Panc1 (cell line): ENCODE results near the gene RAB6A. TPM values are rescaled to one million over a fixed set of nuclear protein-coding genes. Genes with fewer than 3 reads are reported as not detected.
"Not testable (repeated sequence)": the region's sequence is repeated elsewhere in the genome, so short reads cannot be mapped to it uniquely, and the experiment has no call there.

Experiments used
- ATAC-seq: fragments of 200-7000 bp; cut with Tn5 transposase; 2 replicates; pipeline ENCODE4 v1.9.1; 2020; ENCODE audit warnings: mild to moderate bottlenecking, moderate library complexity
- BruUV-seq: library from RNA; stranded (reverse); fragments of 400-500 nt; replicated peaks from 2 replicates; lab custom pipeline; 2021; lab: Mats Ljungman, UMichigan
- CTCF ChIA-PET: fragments of 300-600 bp; sonication (Branson Sonifier 250); formaldehyde crosslinking; loops from one replicate; lab custom pipeline; 2022; ENCODE audit warnings: antibody characterized with exemption; lab: Charles Lee
- POLR2A ChIA-PET: fragments of 300-600 bp; sonication (Branson Sonifier 250); formaldehyde crosslinking; loops from one replicate; lab custom pipeline; 2022; ENCODE audit warnings: antibody characterized with exemption; lab: Charles Lee
- DNase-seq: peaks from one replicate; pipeline ENCODE4 v3.0.0-alpha.2; 2010; ENCODE audit warnings: low read depth, low spot score
- H3K27ac ChIP-seq: 2 replicates; pipeline ENCODE4 v1.5.1; 2011; ENCODE audit warnings: mild to moderate bottlenecking, low read length, inconsistent platforms
- H3K27me3 ChIP-seq: fragments of 200-500 bp; sonication (Bioruptor generic); 2 replicates; pipeline ENCODE4 v1.6.0; 2014; ENCODE audit warnings: low read length, inconsistent platforms; ENCODE audit not compliant: control insufficient read depth, insufficient read depth
- H3K36me3 ChIP-seq: fragments of 200-500 bp; sonication (Bioruptor generic); 2 replicates; pipeline ENCODE4 v1.5.1; 2014; ENCODE audit warnings: inconsistent platforms, mild to moderate bottlenecking, low read length, moderate library complexity; ENCODE audit not compliant: control insufficient read depth, insufficient read depth
- H3K4me1 ChIP-seq: 2 replicates; pipeline ENCODE4 v1.5.1; 2011; ENCODE audit warnings: inconsistent platforms, mild to moderate bottlenecking, low read length, moderate library complexity; ENCODE audit not compliant: control insufficient read depth, insufficient read depth
- H3K4me3 ChIP-seq, 2 experiments: 2 replicates each; pipeline ENCODE4 v1.5.1; 2011 to 2012; ENCODE audit warnings: low read depth in 2 of 2, low read length in 2 of 2, mild to moderate bottlenecking in 2 of 2, inconsistent platforms in 1 of 2, moderate library complexity in 1 of 2
- H3K9me3 ChIP-seq: fragments of 200-500 bp; sonication (Bioruptor generic); 2 replicates; pipeline ENCODE4 v1.5.1; 2014; ENCODE audit warnings: low read depth, mild to moderate bottlenecking, inconsistent platforms, low read length, moderate library complexity; ENCODE audit not compliant: control insufficient read depth, insufficient read depth
- CTCF ChIP-seq: fragments of 450-650 bp; IDR thresholded peaks from 2 replicates; pipeline ENCODE4 v1.5.1; 2017; ENCODE audit warnings: mild to moderate bottlenecking
- POLR2AphosphoS5 ChIP-seq: IDR thresholded peaks from 2 replicates; pipeline ENCODE4 v1.6.1; 2012; ENCODE audit warnings: mild to moderate bottlenecking, low read depth, low read length, moderate library complexity
- REST ChIP-seq, 2 experiments: IDR thresholded peaks; 2 replicates each; pipeline ENCODE4 v1.6.1; 2011 to 2012; ENCODE audit warnings: low read depth in 2 of 2, control low read depth in 1 of 2, low read length in 1 of 2, mild to moderate bottlenecking in 1 of 2, moderate library complexity in 1 of 2; ENCODE audit not compliant: insufficient read depth in 1 of 2
- SIN3A ChIP-seq: IDR thresholded peaks from 2 replicates; pipeline ENCODE4 v1.6.1; 2012; ENCODE audit warnings: low read depth, mild to moderate bottlenecking, low read length, moderate library complexity, borderline replicate concordance; ENCODE audit not compliant: insufficient read depth
- TCF7L2 ChIP-seq: IDR thresholded peaks from 2 replicates; pipeline ENCODE4 v1.6.1; 2011; ENCODE audit warnings: mild to moderate bottlenecking, low read depth, low read length, inconsistent platforms
- in situ Hi-C: cut with HindIII; loops from 2 replicates; pipeline ENCODE4 v1.10.0; 2016; ENCODE audit warnings: low sequenced_read_pairs, low pct_unique_long_range_greater_than_20kb
- intact Hi-C: fragments of 100-400 bp; cut with micrococcal nuclease; formaldehyde crosslinking; loops from one replicate; pipeline ENCODE4 v1.10.0; 2022; ENCODE audit not compliant: unreplicated experiment
- total RNA-seq: library from RNA; stranded (reverse); gene quantifications from one replicate; pipeline ENCODE4 v1.2.1, GENCODE V29; 2021; ENCODE audit not compliant: unreplicated experiment

RAB6A gene
- total RNA-seq, 1 experiment from 2014 or later = 149 TPM

GRCh38 chr11:73734011-73734410, 26.9 kb downstream of the RAB6A start:
- H3K27me3 ChIP-seq, ATAC-seq, H3K4me3 ChIP-seq, intact Hi-C loops, H3K9me3 ChIP-seq, H3K4me1 ChIP-seq, POLR2A ChIA-PET, H3K36me3 ChIP-seq, in situ Hi-C loops, BruUV-seq, H3K27ac ChIP-seq, DNase-seq, CTCF ChIA-PET: not testable (repeated sequence)

- ATAC-seq, H3K4me3 ChIP-seq, intact Hi-C loops, in situ Hi-C loops, H3K9me3 ChIP-seq, H3K36me3 ChIP-seq, BruUV-seq, H3K27me3 ChIP-seq, DNase-seq, POLR2A ChIA-PET, H3K27ac ChIP-seq, H3K4me1 ChIP-seq, CTCF ChIA-PET: not testable (repeated sequence)
These were observed 27.9 kb downstream of the RAB6A start for GRCh38 chr11:73732936-73733335.

GRCh38 chr11:73729594-73730206, 31.2 kb downstream of the RAB6A start:
- Histone ChIP-seq H3K9me3 (no peaks in the 10 kb centered on the region), H3K27ac (no peak overlapping the region), H3K27me3 (no peaks in the 10 kb centered on the region), H3K36me3 (no peaks in the 10 kb centered on the region), H3K4me1 (no peaks in the 10 kb centered on the region), H3K4me3 (no peak overlapping the region)
- POLR2A ChIA-PET = no interaction called here
- CTCF ChIA-PET = interaction anchor here (0.5 kb wide), 1 partner anchor 208 kb away, joined by 8 read pairs; no protein-coding TSS in a partner anchor
- intact Hi-C loops (no loop called here), in situ Hi-C loops (no loop called here)
- ATAC-seq = peak; percentile 66; the same call in 1 of the 2 replicates
- TF ChIP-seq REST (IDR thresholded peaks at IDR 0.05; ENCODE audit: insufficient read depth in 1 of 2, low read depth in 2 of 2, low read length in 1 of 2) = no peak
- TF ChIP-seq TCF7L2 = no peak
- TF ChIP-seq CTCF = no peak; the same call in none of the 2 replicates
- no peak for TF ChIP-seq POLR2AphosphoS5
- no peak for TF ChIP-seq SIN3A
- BruUV-seq = TSS peak; percentile 61
- no peak for DNase-seq
